OCI-LY7 (cell line): ENCODE data around the gene RAB17. TPM values are rescaled to one million over a fixed set of nuclear protein-coding genes. Genes with fewer than 3 reads are reported as not detected.

Source experiments
- BruUV-seq: library from RNA; stranded (reverse); fragments of 400-500 nt; replicated peaks from 2 replicates; lab custom pipeline; 2021; lab: Mats Ljungman, UMichigan
- CTCF ChIA-PET: fragments of 300-600 bp; sonication (Branson Sonifier 250); formaldehyde crosslinking; loops from one replicate; lab custom pipeline; 2022; ENCODE audit warnings: antibody characterized with exemption; ENCODE audit not compliant: unreplicated experiment; lab: Charles Lee
- POLR2A ChIA-PET: fragments of 300-600 bp; sonication (Branson Sonifier 250); formaldehyde crosslinking; loops from one replicate; lab custom pipeline; 2022; ENCODE audit warnings: antibody characterized with exemption; lab: Charles Lee
- DNase-seq: peaks from one replicate; pipeline ENCODE4 v3.0.0-alpha.2; 2015; ENCODE audit warnings: low spot score
- H2AFZ ChIP-seq: fragments of 200-600 bp; sonication (generic), shearing (Covaris generic); 2 replicates; pipeline ENCODE4 v1.6.1; 2014; ENCODE audit warnings: mild to moderate bottlenecking, antibody characterized with exemption, low read length, moderate library complexity
- H3K27ac ChIP-seq: fragments of 200-600 bp; sonication (generic); 2 replicates; pipeline ENCODE4 v1.5.1; 2014; ENCODE audit warnings: mixed run types, low read depth, mild to moderate bottlenecking, moderate library complexity, low read length, inconsistent platforms; ENCODE audit not compliant: poor library complexity, severe bottlenecking
- H3K36me3 ChIP-seq: fragments of 200-600 bp; sonication (generic); 2 replicates; pipeline ENCODE4 v1.6.1; 2014; ENCODE audit warnings: mild to moderate bottlenecking, antibody characterized with exemption, low read length, moderate library complexity, mixed read lengths; ENCODE audit not compliant: insufficient read depth
- H3K4me1 ChIP-seq: fragments of 200-600 bp; sonication (generic); 2 replicates; pipeline ENCODE4 v1.5.1; 2014; ENCODE audit warnings: mild to moderate bottlenecking, low read length; ENCODE audit not compliant: insufficient read depth, poor library complexity, severe bottlenecking
- H3K4me2 ChIP-seq: fragments of 200-600 bp; sonication (generic); 2 replicates; pipeline ENCODE4 v1.6.1; 2014; ENCODE audit warnings: mild to moderate bottlenecking, low read length
- H3K4me3 ChIP-seq: fragments of 200-600 bp; sonication (generic); 2 replicates; pipeline ENCODE4 v1.5.1; 2014; ENCODE audit warnings: mild to moderate bottlenecking, low read depth, low read length; ENCODE audit not compliant: poor library complexity, severe bottlenecking
- H3K79me2 ChIP-seq: fragments of 200-600 bp; sonication (generic); 2 replicates; pipeline ENCODE4 v1.6.1; 2016; ENCODE audit warnings: low read depth, mild to moderate bottlenecking, low read length, moderate library complexity, mixed read lengths; ENCODE audit not compliant: insufficient read depth
- H3K9me2 ChIP-seq: fragments of 200-600 bp; sonication (generic); 2 replicates; pipeline ENCODE4 v1.6.1; 2016; ENCODE audit warnings: mild to moderate bottlenecking, low read length, mixed read lengths; ENCODE audit not compliant: insufficient read depth
- H3K9me3 ChIP-seq: fragments of 200-600 bp; sonication (generic); 2 replicates; pipeline ENCODE4 v1.6.1; 2014; ENCODE audit warnings: mild to moderate bottlenecking, mixed run types, low read length, mixed read lengths
- H4K20me1 ChIP-seq: fragments of 200-600 bp; sonication (generic); 2 replicates; pipeline ENCODE4 v1.6.1; 2014; ENCODE audit warnings: mild to moderate bottlenecking, antibody characterized with exemption, low read length, moderate library complexity, mixed read lengths; ENCODE audit not compliant: insufficient read depth
- EZH2phosphoT487 ChIP-seq: fragments of 200-600 bp; sonication (generic); IDR thresholded peaks from 2 replicates; pipeline ENCODE4 v1.6.1; 2018; ENCODE audit warnings: low read depth, borderline replicate concordance, mild to moderate bottlenecking, mixed run types, antibody characterized with exemption, low read length, moderate library complexity, mixed read lengths
- intact Hi-C: fragments of 100-400 bp; cut with micrococcal nuclease; formaldehyde crosslinking; loops from one replicate; pipeline ENCODE4 v1.10.0; 2022; ENCODE audit not compliant: unreplicated experiment
- total RNA-seq, 2 experiments: library from RNA; depleted of rRNA in 1 of 2; stranded (reverse); fragments of >200 nt in 1 of 2; shearing (Covaris generic) in 1 of 2; gene quantifications; 2 replicates each; pipeline ENCODE4 v1.2.3, GENCODE V29; 2014 to 2022
- TF ChIP-seq, protein P1 (sequence below): fragments of 200-600 bp; sonication (generic); conservative IDR thresholded peaks from 2 replicates; pipeline ENCODE4 v1.5.1; 2014; ENCODE audit warnings: mild to moderate bottlenecking, antibody characterized with exemption, low read length, moderate library complexity, mixed read lengths

Gene RAB17
- total RNA-seq, 2 experiments from 2014 or later, result not detected

DNA sequence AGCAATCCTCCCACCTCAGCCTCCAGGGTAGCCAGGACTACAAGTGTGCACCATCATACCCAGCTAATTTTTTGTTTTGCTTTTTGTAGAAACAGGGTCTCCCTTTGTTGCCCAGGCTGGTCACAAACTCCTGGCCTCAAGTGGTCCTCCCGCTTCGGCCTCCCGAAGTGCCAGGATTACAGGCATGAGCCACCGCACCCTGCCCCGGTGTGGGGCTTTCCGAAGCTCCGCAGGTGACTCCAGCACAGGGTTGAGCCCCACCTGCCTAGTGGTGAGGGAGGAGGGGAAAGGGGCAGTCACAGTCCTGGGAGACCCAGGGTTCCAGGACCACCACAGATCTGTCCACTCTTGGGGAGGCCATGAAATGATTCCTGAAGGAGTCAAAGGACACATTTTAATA is 19.0 kb downstream of the RAB17 start:
- H3K27ac ChIP-seq, result no peak overlapping the region
- intact Hi-C loops, result loop anchor here (10.0 kb wide), 1 partner anchor 447 kb away; no protein-coding TSS in a partner anchor
- no peaks in the 10 kb centered on the region for H3K79me2 ChIP-seq
- ChIA-PET POLR2A (interaction anchor here (1.0 kb wide), 1 partner anchor 59 kb away, joined by 3 read pairs; no protein-coding TSS in a partner anchor), CTCF (interaction anchor here (0.5 to 3.2 kb wide), 7 partner anchors 21 to 417 kb away, joined by 3 to 36 read pairs (median 4); no protein-coding TSS in a partner anchor)
- no peaks in the 10 kb centered on the region for H4K20me1 ChIP-seq
- H2AFZ ChIP-seq, result no peak overlapping the region
- H3K36me3 ChIP-seq, result no peaks in the 10 kb centered on the region
- H3K9me2 ChIP-seq, result no peaks in the 10 kb centered on the region
- H3K4me3 ChIP-seq, result no peak overlapping the region
- DNase-seq, result no peak
- no peak for TF ChIP-seq EZH2phosphoT487
- TF ChIP-seq, protein P1, sequence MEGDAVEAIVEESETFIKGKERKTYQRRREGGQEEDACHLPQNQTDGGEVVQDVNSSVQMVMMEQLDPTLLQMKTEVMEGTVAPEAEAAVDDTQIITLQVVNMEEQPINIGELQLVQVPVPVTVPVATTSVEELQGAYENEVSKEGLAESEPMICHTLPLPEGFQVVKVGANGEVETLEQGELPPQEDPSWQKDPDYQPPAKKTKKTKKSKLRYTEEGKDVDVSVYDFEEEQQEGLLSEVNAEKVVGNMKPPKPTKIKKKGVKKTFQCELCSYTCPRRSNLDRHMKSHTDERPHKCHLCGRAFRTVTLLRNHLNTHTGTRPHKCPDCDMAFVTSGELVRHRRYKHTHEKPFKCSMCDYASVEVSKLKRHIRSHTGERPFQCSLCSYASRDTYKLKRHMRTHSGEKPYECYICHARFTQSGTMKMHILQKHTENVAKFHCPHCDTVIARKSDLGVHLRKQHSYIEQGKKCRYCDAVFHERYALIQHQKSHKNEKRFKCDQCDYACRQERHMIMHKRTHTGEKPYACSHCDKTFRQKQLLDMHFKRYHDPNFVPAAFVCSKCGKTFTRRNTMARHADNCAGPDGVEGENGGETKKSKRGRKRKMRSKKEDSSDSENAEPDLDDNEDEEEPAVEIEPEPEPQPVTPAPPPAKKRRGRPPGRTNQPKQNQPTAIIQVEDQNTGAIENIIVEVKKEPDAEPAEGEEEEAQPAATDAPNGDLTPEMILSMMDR, result no peak
- H3K4me2 ChIP-seq, result no peak overlapping the region
- H3K9me3 ChIP-seq, result no peaks in the 10 kb centered on the region
- no peaks in the 10 kb centered on the region for H3K4me1 ChIP-seq
- BruUV-seq, result no TSS peak

DNA sequence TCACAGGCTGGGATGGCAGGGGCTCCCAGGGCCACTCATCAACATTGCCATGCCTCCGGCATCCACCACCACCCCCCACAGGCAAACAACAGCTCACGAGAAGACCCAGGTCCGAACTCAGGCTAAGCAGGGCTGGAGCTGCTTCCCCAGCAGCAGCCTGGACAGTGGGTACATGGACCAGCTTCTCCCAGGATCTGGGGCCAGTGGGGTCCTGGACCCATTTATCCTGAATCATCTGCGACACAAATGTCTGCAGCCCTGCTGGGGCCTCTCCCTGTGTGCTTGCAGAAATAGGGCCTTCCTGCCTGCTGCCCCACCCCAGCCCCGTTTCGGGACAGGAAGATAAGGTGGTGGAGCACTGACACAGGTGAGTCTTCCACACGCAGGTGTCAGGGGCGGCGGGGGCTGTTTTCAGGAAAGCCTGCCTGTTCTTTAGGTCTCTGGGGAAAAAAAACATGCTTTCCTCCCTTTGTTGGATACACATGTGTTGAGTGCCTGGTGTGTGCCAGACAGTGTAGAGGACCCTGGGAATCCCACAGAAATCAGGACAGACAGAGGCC is 19.7 kb downstream of the RAB17 start:
- ChIA-PET POLR2A (no interaction called here), CTCF (interaction anchor here (3.2 kb wide), 1 partner anchor 58 kb away, joined by 36 read pairs; no protein-coding TSS in a partner anchor)
- Histone ChIP-seq H3K4me2 (no peak overlapping the region), H3K4me3 (no peak overlapping the region), H3K4me1 (no peaks in the 10 kb centered on the region), H3K9me2 (no peaks in the 10 kb centered on the region), H4K20me1 (no peaks in the 10 kb centered on the region), H3K9me3 (no peaks in the 10 kb centered on the region; the same call in 1 of the 2 replicates), H3K27ac (no peak overlapping the region), H3K36me3 (no peaks in the 10 kb centered on the region), H3K79me2 (no peaks in the 10 kb centered on the region), H2AFZ (no peak overlapping the region)
- BruUV-seq, result no TSS peak
- intact Hi-C loops, result loop anchor here (10.0 kb wide), 1 partner anchor 446 kb away; no protein-coding TSS in a partner anchor
- TF ChIP-seq, protein P1, result no peak
- TF ChIP-seq EZH2phosphoT487, result no peak
- no peak for DNase-seq

DNA sequence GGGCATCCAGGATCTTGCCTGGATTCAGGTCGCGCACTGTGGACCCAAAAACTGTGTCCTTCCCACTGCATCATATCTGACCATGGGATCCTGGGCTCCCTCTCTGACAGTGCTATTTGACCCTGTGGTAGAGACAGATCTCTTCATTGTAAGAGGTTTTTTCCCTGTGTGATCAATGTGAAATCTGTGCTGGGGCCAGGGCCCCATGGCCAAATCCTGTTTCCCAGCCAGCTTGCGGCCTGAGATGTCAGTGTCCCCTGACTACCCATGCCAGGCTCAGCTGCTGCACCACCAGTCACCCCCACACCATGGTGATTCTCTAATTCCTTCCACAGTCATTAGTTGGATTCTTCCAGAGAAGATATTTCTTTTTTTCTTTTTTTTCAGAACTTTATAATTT is 20.6 kb downstream of the RAB17 start:
- intact Hi-C loops, result loop anchor here (10.0 kb wide), 1 partner anchor 445 kb away; no protein-coding TSS in a partner anchor
- ChIA-PET POLR2A (interaction anchor here (0.6 kb wide), 1 partner anchor 41 kb away, joined by 4 read pairs; no protein-coding TSS in a partner anchor), CTCF (no interaction called here)

More for the DNA sequence above, 20.6 kb downstream of the RAB17 start:
- BruUV-seq, result no TSS peak
- H4K20me1 ChIP-seq, result no peaks in the 10 kb centered on the region
- no peaks in the 10 kb centered on the region for H3K79me2 ChIP-seq
- H3K27ac ChIP-seq, result no peak overlapping the region
- no peaks in the 10 kb centered on the region for H3K36me3 ChIP-seq
- no peaks in the 10 kb centered on the region for H3K4me1 ChIP-seq
- no peak overlapping the region for H3K4me3 ChIP-seq
- no peak overlapping the region for H3K4me2 ChIP-seq
- no peaks in the 10 kb centered on the region for H3K9me2 ChIP-seq
- no peak overlapping the region for H2AFZ ChIP-seq
- TF ChIP-seq, protein P1, result no peak
- TF ChIP-seq EZH2phosphoT487, result no peak
- no peak for DNase-seq
- H3K9me3 ChIP-seq, result no peaks in the 10 kb centered on the region; the same call in 1 of the 2 replicates
